Measurements from ENCODE around the gene EXOC7.

Gene EXOC7

DNA sequence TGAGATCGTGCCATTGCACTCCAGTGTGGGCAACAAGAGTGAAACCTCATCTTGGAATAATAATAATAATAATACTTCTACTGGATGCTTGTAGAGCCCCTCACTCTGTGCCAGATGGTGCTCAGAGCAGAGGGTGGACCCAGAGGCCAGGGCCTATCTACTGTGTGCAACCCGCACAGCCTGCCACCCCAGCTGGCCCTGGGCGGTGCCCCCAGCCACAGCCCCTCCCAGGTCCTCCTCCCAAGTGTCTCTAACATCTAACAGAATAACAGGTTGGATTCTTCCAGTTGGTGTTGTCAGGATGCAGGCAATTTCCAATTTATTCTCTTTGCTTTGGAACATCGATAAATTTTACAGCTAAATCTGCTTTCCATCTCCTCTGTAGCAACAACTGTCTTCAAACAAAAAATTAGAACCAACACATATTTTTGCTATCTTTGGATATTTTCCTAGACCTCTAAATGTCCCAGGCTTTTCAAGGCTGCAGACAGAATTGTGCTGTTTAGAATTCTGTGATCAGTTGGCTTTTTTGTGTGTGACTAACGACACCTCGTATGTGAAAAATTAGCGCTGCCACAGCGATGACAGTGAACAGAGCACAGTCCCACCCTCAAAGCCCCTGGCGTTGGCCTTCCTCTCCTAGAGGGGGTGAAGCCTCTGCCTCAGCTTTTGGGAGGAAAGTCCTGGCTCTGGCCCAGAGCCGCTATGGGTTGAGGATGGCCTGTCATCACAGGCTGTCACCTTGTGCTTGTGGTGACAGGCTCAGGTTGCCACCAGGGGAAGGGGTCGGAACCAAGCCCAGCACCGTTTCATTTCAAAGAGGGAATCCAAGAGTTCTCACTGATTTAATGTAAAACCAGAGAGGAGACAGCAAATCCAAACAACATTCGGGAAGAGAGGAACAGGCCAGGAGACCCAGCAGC is 68.9 kb downstream of the EXOC7 start:
- DNase-seq, result no peak

GRCh38 chr17:76033139-76033538 is 70.4 kb downstream of the EXOC7 start:
- no peak for DNase-seq

DNA sequence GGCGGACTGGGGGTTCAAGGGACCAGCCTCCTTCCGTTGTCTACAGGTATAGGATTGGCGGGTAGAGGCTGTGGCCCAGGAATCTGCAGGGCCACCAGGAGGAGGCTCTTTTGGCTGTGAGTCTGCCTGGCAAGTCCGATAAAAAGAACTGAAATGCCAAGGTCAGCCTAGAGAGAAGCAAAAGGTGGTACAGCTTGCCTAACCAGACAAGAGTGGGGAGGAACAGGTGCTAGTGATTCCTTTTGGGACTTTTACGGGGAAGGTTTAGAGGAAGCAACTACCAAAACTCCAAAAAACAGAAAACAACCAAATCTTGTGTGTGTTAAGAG is 70.8 kb downstream of the EXOC7 start:
- DNase-seq, result no peak

DNA sequence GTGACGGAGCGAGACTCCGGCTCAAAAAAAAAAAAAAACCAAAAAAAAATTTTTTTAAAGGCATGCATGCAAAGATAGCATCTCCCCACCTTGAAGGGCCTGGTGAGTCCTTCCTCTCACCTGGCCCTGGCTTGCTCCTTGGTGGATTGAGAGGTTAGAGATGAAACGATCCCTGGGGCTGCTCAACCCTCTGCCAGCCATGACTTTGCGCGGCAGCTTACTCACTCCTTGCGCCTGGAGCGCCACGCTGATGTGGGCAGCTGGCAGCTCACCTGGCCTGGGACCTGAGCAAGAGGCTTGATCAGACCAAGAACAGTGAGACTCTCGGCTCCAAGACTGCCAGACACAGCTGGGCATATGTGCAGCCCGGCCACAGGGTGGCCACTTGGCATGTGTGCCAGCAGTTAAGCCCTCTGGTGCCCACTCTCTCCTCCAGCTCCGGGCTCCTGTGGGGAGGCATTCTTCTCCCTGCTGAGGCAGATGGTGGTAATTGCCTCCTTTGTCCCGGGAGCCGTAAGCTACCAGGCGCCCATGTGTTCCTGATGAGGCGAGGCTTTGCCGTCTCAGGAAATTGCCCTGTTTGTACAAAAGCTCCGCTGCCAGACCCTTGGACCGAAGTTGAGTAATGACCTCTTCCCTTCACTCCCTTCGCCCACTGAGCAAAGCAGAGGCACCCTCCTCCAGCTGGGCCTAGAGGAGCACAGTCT is 71.4 kb downstream of the EXOC7 start:
- DNase-seq, result no peak
